ENCODE data around the gene HESX1.

Gene HESX1

DNA sequence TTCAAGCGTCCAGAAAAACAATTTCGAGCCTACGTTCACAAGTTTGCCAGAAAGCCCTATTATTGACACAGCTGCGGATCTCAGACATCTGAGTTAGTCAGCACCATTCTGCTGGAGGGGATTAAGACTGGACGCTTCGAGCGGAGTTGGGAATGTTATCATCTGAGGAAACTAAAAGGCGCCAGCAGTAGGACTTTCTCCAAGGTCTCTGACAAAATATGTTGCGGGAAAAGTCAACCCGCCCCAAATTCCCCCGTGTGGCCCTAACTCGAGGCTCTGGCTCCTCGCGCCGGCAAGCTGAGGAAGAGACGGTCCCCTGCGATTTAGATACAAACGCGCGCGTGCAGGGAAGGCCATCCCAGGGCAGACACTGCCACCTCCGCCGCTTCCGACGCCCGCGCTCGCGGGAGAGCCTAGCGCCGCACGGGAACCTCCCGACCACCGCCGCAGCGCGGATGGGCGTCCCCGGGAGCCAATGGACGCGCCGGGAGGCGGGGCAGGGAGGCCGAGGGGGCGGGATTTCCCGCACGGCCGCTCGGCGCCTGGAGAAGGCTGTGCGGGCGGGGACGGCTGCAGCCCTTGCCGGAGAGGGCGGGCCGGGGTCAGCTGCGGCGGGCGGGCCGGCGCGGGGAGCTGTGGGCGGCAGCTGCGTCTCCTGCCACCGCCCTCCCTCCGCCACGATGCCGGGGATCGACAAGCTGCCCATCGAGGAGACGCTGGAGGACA, 27.6 kb upstream of the HESX1 start, which contains the start of gene APPL1:
TSS of gene APPL1 (plus strand) at position 526 of the 726 bp plus-strand sequence. CDS start at position 681, 155 bp downstream.
- peak within 1 kb of the TSS; percentile 72 to 80 for H3K4me3 ChIP-seq (replicated peaks in 1 of 2; ENCODE audit: low read depth in 2 of 2, low read length in 2 of 2)
- peak; percentile 84 to 92 for DNase-seq (ENCODE audit: low read depth in 2 of 2)
- TF ChIP-seq, protein P1, sequence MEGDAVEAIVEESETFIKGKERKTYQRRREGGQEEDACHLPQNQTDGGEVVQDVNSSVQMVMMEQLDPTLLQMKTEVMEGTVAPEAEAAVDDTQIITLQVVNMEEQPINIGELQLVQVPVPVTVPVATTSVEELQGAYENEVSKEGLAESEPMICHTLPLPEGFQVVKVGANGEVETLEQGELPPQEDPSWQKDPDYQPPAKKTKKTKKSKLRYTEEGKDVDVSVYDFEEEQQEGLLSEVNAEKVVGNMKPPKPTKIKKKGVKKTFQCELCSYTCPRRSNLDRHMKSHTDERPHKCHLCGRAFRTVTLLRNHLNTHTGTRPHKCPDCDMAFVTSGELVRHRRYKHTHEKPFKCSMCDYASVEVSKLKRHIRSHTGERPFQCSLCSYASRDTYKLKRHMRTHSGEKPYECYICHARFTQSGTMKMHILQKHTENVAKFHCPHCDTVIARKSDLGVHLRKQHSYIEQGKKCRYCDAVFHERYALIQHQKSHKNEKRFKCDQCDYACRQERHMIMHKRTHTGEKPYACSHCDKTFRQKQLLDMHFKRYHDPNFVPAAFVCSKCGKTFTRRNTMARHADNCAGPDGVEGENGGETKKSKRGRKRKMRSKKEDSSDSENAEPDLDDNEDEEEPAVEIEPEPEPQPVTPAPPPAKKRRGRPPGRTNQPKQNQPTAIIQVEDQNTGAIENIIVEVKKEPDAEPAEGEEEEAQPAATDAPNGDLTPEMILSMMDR (IDR thresholded peaks at IDR 0.05; ENCODE audit: low read depth, low read length), result no peak

DNA sequence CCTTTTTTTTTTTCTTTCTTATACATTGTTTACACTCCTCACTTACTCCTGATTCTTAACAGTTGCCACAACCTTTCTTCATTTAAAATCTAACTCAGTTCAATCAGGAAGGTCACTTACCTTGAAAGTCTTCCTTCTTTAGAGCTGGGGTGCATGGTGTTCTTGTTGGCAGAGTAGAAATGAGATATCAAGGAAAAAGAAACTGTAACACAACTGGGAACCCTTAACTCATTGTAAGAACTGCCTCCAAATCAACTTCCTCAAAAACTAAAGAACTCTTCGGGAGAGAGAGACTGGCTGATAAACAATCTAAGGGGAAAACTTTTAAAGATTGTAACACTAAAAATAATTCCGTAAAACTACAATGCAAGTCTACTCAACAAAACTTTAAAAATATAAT, 26.4 kb upstream of the HESX1 start:
- DNase-seq (ENCODE audit: low read depth in 2 of 2), result no peak
- TF ChIP-seq, protein P1 (IDR thresholded peaks at IDR 0.05; ENCODE audit: low read depth, low read length), result no peak
- no peak overlapping the region for H3K4me3 ChIP-seq (replicated peaks in 1 of 2; ENCODE audit: low read depth in 2 of 2, low read length in 2 of 2)

DNA sequence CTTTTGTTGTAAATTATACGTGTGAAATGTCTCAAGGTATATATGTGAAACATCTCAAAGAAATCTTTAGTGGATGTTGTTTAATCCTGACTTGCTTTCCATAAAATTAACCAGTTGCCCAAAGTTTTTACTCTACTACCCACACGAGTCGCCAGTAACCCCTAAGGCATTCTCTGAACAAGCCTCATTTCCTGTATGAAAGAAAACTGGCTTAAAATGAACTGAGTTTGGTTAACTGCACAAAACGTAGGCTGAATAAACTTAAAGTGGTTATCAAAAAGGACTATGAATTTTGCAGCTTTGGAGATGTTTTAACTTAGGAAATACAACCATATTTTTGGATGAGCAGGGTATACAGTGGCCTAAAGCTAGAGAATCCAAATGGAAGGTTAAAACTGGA, 25.1 kb upstream of the HESX1 start:
- H3K4me3 ChIP-seq (replicated peaks in 1 of 2; ENCODE audit: low read depth in 2 of 2, low read length in 2 of 2), result no peak overlapping the region
- peak; percentile 1 to 3 for DNase-seq (ENCODE audit: low read depth in 2 of 2)
- TF ChIP-seq, protein P1 (IDR thresholded peaks at IDR 0.05; ENCODE audit: low read depth, low read length), result no peak

DNA sequence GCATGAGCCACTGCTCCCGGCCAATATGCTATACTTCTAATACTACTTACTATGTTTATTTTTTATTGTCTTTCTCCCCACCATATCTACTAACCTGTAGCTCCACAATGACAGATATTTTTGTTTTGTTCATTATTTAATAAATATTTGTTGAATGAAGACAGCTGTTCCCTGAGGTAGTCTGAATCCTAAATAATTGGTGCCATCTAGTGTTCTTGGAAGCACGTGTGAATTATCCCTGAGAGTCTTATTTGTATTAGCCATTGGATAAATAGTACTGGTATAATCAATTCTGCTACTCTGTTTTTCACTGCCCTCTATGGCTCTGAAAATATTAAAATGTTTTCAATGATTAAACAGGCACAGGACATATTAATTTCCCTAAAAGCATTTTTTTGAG, 22.1 kb upstream of the HESX1 start:
- H3K4me3 ChIP-seq (replicated peaks in 1 of 2; ENCODE audit: low read depth in 2 of 2, low read length in 2 of 2), result no peak overlapping the region
- TF ChIP-seq, protein P1 (IDR thresholded peaks at IDR 0.05; ENCODE audit: low read depth, low read length), result peak; percentile 6
- peak; percentile 54 to 62 for DNase-seq (ENCODE audit: low read depth in 2 of 2)

DNA sequence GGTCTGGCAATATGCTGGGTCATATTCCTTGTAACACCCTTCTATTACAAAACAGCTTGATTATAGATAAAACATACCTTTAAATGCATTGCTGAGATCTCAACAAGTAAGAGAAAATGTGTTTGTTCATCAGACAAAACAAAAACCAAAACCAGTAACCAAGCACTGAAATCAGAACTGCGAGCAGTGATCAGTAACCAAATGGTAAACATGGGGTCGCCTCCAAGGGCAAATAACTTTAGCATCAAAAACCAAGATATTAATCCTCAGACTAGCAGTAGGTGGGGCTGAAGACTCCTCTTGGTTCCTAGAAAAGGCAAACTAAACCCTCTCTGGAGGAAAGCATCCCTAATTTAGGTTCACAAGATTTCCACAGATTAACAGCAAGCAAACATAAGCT, 6.6 kb upstream of the HESX1 start:
- TF ChIP-seq, protein P1 (IDR thresholded peaks at IDR 0.05; ENCODE audit: low read depth, low read length), result no peak
- DNase-seq (ENCODE audit: low read depth in 2 of 2), result no peak
- no peak overlapping the region for H3K4me3 ChIP-seq (replicated peaks in 1 of 2; ENCODE audit: low read depth in 2 of 2, low read length in 2 of 2)

DNA sequence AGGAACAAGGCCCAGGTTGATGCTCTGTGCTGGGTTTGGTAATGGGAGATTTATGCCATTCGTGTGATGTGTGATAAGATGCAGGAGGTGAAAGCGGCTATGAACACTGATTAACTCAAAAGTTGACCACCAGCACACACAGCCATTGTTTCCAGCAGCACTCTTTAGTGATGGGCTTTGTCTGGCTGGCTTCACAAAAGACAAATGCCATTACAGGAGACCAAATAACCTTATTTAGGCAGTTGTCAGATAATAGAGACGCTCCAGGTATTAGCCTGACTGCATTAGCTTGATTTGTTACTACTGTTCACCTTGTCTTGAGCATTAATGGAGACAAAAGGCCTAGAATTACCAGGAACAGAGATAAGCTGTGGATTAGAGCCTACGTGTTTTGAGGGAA, 5.1 kb downstream of the HESX1 start:
- H3K4me3 ChIP-seq (replicated peaks in 1 of 2; ENCODE audit: low read depth in 2 of 2, low read length in 2 of 2), result no peak overlapping the region
- no peak for DNase-seq (ENCODE audit: low read depth in 2 of 2)
- TF ChIP-seq, protein P1 (IDR thresholded peaks at IDR 0.05; ENCODE audit: low read depth, low read length), result no peak
